OCI-LY7 (cell line): ENCODE data around the gene ADAMTS2.

Experiments used
- EZH2phosphoT487 ChIP-seq: fragments of 200-600 bp; sonication (generic); IDR thresholded peaks from 2 replicates; pipeline ENCODE4 v1.6.1; 2018; ENCODE audit warnings: low read depth, borderline replicate concordance, mild to moderate bottlenecking, mixed run types, antibody characterized with exemption, low read length, moderate library complexity, mixed read lengths
- TF ChIP-seq, protein P1 (sequence below): fragments of 200-600 bp; sonication (generic); conservative IDR thresholded peaks from 2 replicates; pipeline ENCODE4 v1.5.1; 2014; ENCODE audit warnings: mild to moderate bottlenecking, antibody characterized with exemption, low read length, moderate library complexity, mixed read lengths

DNA sequence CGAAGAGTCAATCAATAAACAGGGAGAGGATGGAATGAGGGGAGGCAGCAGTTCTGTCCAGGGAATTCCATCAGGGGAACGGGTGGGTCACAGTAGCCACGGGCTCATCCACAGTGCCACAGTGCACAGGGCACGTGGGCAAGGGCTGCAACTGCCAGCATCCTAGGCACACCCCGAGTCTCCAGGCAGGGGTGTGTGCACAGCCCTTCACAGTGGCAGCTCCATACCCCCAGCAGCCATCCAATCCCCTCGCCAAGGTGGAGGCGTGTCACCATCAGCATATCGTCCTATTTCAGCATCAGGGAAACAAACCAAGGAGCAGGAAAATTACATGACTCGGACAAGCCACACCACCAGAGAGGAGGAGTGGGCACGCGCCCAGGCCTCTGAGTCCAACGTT, 133.6 kb downstream of the ADAMTS2 start:
- TF ChIP-seq, protein P1, sequence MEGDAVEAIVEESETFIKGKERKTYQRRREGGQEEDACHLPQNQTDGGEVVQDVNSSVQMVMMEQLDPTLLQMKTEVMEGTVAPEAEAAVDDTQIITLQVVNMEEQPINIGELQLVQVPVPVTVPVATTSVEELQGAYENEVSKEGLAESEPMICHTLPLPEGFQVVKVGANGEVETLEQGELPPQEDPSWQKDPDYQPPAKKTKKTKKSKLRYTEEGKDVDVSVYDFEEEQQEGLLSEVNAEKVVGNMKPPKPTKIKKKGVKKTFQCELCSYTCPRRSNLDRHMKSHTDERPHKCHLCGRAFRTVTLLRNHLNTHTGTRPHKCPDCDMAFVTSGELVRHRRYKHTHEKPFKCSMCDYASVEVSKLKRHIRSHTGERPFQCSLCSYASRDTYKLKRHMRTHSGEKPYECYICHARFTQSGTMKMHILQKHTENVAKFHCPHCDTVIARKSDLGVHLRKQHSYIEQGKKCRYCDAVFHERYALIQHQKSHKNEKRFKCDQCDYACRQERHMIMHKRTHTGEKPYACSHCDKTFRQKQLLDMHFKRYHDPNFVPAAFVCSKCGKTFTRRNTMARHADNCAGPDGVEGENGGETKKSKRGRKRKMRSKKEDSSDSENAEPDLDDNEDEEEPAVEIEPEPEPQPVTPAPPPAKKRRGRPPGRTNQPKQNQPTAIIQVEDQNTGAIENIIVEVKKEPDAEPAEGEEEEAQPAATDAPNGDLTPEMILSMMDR, result no peak
- TF ChIP-seq EZH2phosphoT487, result no peak
